OCI-LY3 (cell line): ENCODE results near the gene MRPS27.
A peak's percentile ranks its signal among the peaks of the same experiment; 100 is the strongest.

Experiments used
- H2AFZ ChIP-seq: fragments of 200-600, 300-600 bp; shearing (Covaris generic); 2 replicates; pipeline ENCODE4 v1.6.0; 2014; ENCODE audit warnings: antibody characterized with exemption, low read depth, low read length
- H3K27ac ChIP-seq: fragments of 200-600, 300-600 bp; sonication (generic); 2 replicates; pipeline ENCODE4 v1.5.1; 2014; ENCODE audit warnings: mild to moderate bottlenecking, low read length, moderate library complexity, mixed read lengths
- H3K27me3 ChIP-seq: fragments of 200-600, 300-600 bp; sonication (generic); 2 replicates; pipeline ENCODE4 v1.6.1; 2014; ENCODE audit warnings: low read depth, low read length, mixed read lengths
- H3K36me3 ChIP-seq: fragments of 200-600, 300-600 bp; sonication (generic); replicated peaks from 2 replicates; pipeline ENCODE3; 2014; ENCODE audit warnings: low read depth, low read length, mixed read lengths
- H3K4me1 ChIP-seq: fragments of 300-600, 200-600 bp; sonication (generic); 2 replicates; pipeline ENCODE4 v1.6.1; 2014; ENCODE audit warnings: low read length, mixed read lengths
- H3K4me2 ChIP-seq: fragments of 200-600, 300-600 bp; sonication (generic); 2 replicates; pipeline ENCODE4 v1.6.1; 2014; ENCODE audit warnings: low read length, mixed read lengths
- H3K4me3 ChIP-seq: fragments of 300-600, 200-600 bp; sonication (generic); 2 replicates; pipeline ENCODE4 v1.5.1; 2014; ENCODE audit warnings: antibody characterized with exemption, mild to moderate bottlenecking, low read length, moderate library complexity
- H3K79me2 ChIP-seq: fragments of 300-600, 200-600 bp; shearing (Covaris generic); 2 replicates; pipeline ENCODE4 v1.6.1; 2014; ENCODE audit warnings: mild to moderate bottlenecking, low read length, mixed read lengths
- H3K9ac ChIP-seq: fragments of 300-600, 200-600 bp; shearing (Covaris generic); 2 replicates; pipeline ENCODE4 v1.6.0; 2014; ENCODE audit warnings: mild to moderate bottlenecking, low read length, moderate library complexity
- H3K9me3 ChIP-seq: fragments of 200-600, 300-600 bp; shearing (Covaris generic); 2 replicates; pipeline ENCODE4 v1.6.1; 2014; ENCODE audit warnings: low read length, mixed read lengths; ENCODE audit not compliant: insufficient read depth
- H4K20me1 ChIP-seq: fragments of 200-600, 300-600 bp; sonication (generic); 2 replicates; pipeline ENCODE4 v1.6.1; 2016; ENCODE audit warnings: low read length, mixed read lengths; ENCODE audit not compliant: insufficient read depth
- CTCF ChIP-seq: fragments of 200-600, 300-600 bp; sonication (generic); IDR thresholded peaks from 2 replicates; pipeline ENCODE4 v1.5.1; 2014; ENCODE audit warnings: antibody characterized with exemption, low read length, low read depth
- EZH2phosphoT487 ChIP-seq: fragments of 200-600 bp; shearing (Covaris generic); IDR thresholded peaks from 2 replicates; pipeline ENCODE4 v1.6.1; 2018; ENCODE audit warnings: antibody characterized with exemption, mixed run types, low read depth

The MRPS27 gene

GRCh38 chr5:72359886-72360285 lies 39.8 kb upstream of the MRPS27 start:
- no peak overlapping the region for H3K27ac ChIP-seq
- H4K20me1 ChIP-seq, result no peaks in the 10 kb centered on the region
- H2AFZ ChIP-seq, result no peak overlapping the region
- no peaks in the 10 kb centered on the region for H3K4me1 ChIP-seq
- H3K4me3 ChIP-seq, result no peak overlapping the region
- H3K9me3 ChIP-seq, result no peaks in the 10 kb centered on the region
- no peaks in the 10 kb centered on the region for H3K79me2 ChIP-seq
- H3K36me3 ChIP-seq, result peaks cover 21% of the 10 kb centered on the region
- H3K27me3 ChIP-seq, result no peaks in the 10 kb centered on the region
- TF ChIP-seq EZH2phosphoT487 (no peak), CTCF (no peak)
- no peak overlapping the region for H3K4me2 ChIP-seq
- no peak overlapping the region for H3K9ac ChIP-seq

- Histone ChIP-seq H3K79me2 (no peaks in the 10 kb centered on the region), H3K9me3 (no peaks in the 10 kb centered on the region), H3K4me1 (no peaks in the 10 kb centered on the region), H3K4me2 (no peak overlapping the region), H3K9ac (no peak overlapping the region), H3K36me3 (peaks cover 21% of the 10 kb centered on the region), H3K27me3 (no peaks in the 10 kb centered on the region), H3K4me3 (no peak overlapping the region), H3K27ac (no peak overlapping the region), H4K20me1 (no peaks in the 10 kb centered on the region), H2AFZ (no peak overlapping the region)
- TF ChIP-seq EZH2phosphoT487 (no peak), CTCF (no peak)
These were observed 38.9 kb upstream of the MRPS27 start for GRCh38 chr5:72358925-72359324.

GRCh38 chr5:72356361-72356760 lies 36.3 kb upstream of the MRPS27 start:
- no peak for TF ChIP-seq CTCF
- TF ChIP-seq EZH2phosphoT487, result no peak
- Histone ChIP-seq H3K79me2 (no peaks in the 10 kb centered on the region), H3K4me1 (no peaks in the 10 kb centered on the region), H3K27me3 (no peaks in the 10 kb centered on the region), H4K20me1 (no peaks in the 10 kb centered on the region), H3K4me2 (no peak overlapping the region), H3K9ac (no peak overlapping the region), H3K4me3 (no peak overlapping the region), H3K27ac (no peak overlapping the region), H2AFZ (no peak overlapping the region), H3K9me3 (no peaks in the 10 kb centered on the region), H3K36me3 (peaks cover 20% of the 10 kb centered on the region)

DNA sequence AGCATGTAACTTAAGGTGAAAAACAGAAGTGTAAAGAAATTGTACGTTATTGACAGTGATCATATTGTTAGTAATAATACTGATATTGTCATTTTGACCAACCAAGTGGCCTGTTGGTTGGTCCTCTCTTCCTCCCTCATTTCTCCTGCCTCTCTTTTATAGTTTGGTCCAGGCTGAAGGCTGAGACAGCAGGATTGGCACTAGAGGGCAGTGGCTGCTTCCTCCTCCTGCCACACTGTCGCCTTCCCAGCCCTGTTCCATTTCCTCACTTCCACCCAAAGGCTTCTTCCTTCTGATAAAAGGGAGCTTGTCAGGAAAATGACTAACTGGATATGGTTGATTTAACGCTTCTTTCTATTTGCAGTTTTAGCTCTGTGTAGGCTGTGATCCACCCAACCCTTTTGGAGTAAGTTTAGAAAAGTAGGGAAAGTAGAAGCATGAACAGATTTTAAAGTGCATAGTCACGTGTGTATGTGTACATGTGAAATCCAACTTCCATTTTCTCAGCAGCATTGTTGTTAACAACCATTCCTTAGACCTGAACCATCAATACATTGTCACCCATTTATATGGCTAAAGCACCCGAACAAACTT lies 35.8 kb upstream of the MRPS27 start:
- H3K27ac ChIP-seq, result no peak overlapping the region
- no peaks in the 10 kb centered on the region for H4K20me1 ChIP-seq
- H3K9ac ChIP-seq, result no peak overlapping the region
- no peaks in the 10 kb centered on the region for H3K27me3 ChIP-seq
- H3K79me2 ChIP-seq, result no peaks in the 10 kb centered on the region
- no peak overlapping the region for H2AFZ ChIP-seq
- H3K4me2 ChIP-seq, result no peak overlapping the region
- H3K4me3 ChIP-seq, result no peak overlapping the region
- no peaks in the 10 kb centered on the region for H3K4me1 ChIP-seq
- TF ChIP-seq EZH2phosphoT487 (no peak), CTCF (peak; percentile 38; the same call in 1 of the 2 replicates)
- peaks cover 15% of the 10 kb centered on the region for H3K36me3 ChIP-seq
- H3K9me3 ChIP-seq, result no peaks in the 10 kb centered on the region
